Vagina (tissue), 2 donors: ENCODE measurements around the gene XCL2.

Experiments
- CTCF ChIP-seq, 3 experiments: fragments of 450-650 bp in 2 of 3; fragments of 200-600 bp in 1 of 3; sonication (generic) in 1 of 3; IDR thresholded peaks; one replicate each; pipeline ENCODE4 v1.5.1; 2017 to 2019; ENCODE audit warnings: antibody characterized with exemption in 3 of 3, mild to moderate bottlenecking in 2 of 3, moderate library complexity in 2 of 3
- POLR2A ChIP-seq, 2 donors: fragments of 450-650 bp; IDR thresholded peaks; one replicate each; pipeline ENCODE4 v1.6.1; 2017; ENCODE audit warnings: antibody characterized with exemption in 2 of 2, mild to moderate bottlenecking in 2 of 2, moderate library complexity in 2 of 2
- POLR2AphosphoS5 ChIP-seq, 2 donors: sonication (generic); formaldehyde crosslinking; IDR thresholded peaks; one replicate each; pipeline ENCODE4 v1.9.0; 2017; ENCODE audit warnings: antibody characterized with exemption in 2 of 2, mild to moderate bottlenecking in 2 of 2, low read depth in 1 of 2; ENCODE audit not compliant: insufficient read depth in 1 of 2

GRCh38 chr1:168552961-168553360 lies 9.2 kb upstream of the XCL2 start:
- no peak for TF ChIP-seq CTCF (IDR thresholded peaks at IDR 0.05)
- no peak for TF ChIP-seq POLR2A (IDR thresholded peaks at IDR 0.05)
- no peak for TF ChIP-seq POLR2AphosphoS5 (IDR thresholded peaks at IDR 0.05; ENCODE audit: insufficient read depth in 1 of 2, low read depth in 1 of 2)
